ENCODE data around the gene SIGMAR1. TPM values are rescaled to one million over a fixed set of nuclear protein-coding genes. Genes with fewer than 3 reads are reported as not detected.

The SIGMAR1 gene
- total RNA-seq, 1 donor from 2014 or later: 103 TPM

DNA sequence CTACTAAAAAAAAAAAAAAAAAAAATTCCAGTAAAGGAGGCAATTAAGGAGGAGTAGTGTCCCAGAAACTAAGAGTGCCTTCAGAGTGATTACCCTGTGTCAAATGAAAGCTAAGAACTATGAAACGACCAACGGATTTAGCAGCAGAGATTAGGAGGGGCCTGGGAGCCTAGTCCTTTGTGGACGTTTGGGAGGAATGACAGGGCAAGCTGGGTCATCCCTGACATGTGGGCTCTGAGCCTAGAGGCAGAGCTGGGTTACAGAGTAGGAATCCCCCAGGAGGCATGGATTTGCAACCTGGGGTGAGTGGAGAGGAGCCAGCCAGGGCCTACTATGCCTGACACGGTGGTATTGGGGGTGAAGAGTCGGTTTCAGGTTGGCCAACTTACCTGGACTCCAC is 4.4 kb downstream of the SIGMAR1 start:
- DNase-seq (ENCODE audit: low read depth): no peak

DNA sequence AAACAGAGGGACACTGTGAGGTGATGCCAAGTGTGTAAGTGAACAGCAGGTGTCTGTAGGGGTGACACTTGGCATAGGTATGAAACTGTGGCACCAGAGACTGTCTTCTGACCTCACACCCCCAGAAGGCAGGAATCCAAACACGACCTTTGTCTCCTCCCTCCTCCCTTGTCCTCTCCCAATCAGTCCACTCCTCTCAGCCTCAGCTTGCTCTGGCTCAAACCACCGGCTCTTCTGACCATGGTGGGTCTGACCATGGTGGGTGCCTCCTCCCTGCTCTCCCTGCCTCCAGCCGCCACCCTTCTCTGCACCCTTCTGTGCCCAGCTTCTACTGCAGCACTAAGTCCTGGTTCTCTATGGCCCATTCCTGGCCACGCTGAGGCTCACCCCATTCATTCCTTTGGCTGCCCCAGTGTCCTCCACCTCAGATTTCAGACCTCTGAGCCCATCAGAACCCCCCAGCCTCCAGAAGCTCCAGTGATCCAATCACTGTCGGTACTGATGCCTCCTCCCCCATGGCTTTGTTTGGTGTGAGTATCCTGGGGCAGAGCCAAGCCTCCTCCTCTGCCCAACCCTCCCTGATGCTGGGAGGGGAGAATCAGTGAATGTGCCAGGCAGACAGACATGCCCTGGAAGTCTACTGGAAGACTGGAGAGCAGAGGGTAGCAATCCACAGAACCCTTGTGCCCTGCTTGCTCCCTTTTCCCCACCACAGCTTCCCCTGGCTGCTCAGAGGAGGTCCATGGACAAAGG is 7.0 kb downstream of the SIGMAR1 start:
- DNase-seq (ENCODE audit: low read depth): no peak

DNA sequence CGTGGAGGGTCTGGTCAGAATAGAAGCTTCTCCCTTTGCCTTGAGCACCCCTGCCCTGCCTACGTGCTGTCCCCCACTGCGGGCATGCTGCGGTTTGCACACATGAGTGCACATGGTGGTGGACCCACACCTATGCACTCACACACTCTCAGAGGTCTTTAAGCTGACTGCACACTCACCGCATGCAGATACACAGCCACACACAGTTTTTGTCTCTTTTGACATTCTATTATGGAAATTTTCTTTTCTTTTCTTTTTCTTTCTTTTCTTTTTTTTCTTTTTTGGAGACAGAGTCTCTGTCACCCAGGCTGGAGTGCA is 8.1 kb downstream of the SIGMAR1 start:
- no peak for DNase-seq (ENCODE audit: low read depth)

DNA sequence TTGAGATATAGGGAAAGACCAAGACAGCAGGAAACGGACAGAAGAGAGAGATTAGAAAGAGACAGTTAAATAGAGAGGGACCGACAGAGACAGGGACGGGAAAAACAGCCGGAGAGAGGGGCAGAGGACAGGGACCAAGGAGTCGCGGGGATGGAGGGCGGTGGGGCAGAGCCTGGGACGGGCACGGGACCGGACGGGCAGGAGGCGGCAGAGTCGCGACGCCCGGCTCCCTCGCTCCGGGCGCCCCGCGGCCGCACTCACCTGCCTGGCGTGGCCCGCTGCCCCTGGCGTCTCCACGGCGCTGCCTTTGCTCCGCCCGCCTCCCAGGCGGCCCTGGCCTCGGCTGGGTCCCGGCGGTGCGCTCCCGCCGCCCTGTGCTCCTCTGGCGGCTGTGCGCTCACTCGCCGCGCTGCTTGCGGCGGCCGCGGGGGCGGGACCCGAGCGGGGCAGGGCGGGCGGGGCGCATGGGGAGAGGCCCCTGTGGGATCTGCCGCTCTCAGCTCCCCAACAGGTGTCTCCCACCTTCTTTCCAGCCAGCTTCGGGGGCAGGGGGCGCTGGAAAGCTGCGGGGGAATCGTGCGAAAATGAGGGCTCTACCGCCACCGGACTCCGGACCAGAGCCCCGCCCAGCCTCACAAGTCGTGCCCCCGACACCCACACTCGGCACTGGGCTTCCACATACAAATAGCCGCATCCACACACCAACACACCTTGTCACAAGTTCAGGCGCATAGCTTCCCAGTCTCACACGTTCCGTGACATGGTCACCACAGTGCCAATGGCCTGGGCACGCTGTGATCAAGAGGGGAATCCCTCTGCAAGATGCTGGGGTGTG is 8.7 kb downstream of the SIGMAR1 start, which contains the start of gene ARID3C:
Gene ARID3C, minus strand, starts transcription at position 411 of the 835 bp plus-strand sequence. CDS start 1,052 bp downstream, outside the sequence.
- no peak for DNase-seq (ENCODE audit: low read depth)

DNA sequence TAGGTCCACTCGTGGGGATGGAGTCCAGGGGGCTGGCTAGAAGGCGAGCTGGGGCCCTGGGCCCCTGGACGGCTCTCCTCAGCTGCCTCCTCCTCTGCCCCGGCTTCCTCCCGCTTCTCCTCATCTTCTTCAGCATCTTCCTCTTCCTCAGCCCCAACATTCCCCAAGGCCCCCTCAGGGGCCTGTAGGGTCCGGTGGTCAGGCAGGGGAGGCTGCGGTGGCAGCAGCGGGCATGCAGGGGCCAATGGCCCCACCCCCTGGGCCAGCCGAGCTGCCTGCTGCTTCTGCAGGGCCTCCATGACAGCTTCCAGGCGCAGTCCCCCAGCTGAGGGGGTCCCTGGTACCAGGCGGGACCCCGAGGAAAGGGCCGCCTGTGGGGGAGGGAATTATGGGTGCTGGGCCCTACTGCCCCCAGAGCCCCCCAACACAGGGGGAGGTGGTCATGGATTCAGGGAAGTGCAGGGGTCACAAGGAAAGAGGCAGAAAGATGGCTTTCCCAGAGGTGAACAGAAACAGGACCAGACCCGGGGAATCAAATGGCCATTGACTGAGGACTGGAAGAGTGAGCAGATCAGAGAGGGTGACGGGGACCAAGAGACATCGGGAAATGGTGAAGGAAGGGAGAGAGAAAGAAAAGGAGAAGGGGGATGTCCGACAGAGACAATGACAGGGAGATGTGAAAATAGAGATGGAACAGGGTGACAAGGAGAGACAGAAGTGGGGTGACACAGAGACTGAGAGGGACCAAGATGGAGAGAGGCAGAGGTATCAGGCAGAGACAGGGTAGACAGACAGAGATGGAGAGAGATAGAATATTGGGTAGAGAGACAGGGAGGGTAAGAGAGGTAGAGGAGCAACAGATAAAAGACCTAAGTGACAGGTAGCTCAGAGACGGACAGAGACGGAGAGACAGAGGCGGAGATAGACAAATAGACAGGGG is 9.6 kb downstream of the SIGMAR1 start:
- DNase-seq (ENCODE audit: low read depth): no peak

DNA sequence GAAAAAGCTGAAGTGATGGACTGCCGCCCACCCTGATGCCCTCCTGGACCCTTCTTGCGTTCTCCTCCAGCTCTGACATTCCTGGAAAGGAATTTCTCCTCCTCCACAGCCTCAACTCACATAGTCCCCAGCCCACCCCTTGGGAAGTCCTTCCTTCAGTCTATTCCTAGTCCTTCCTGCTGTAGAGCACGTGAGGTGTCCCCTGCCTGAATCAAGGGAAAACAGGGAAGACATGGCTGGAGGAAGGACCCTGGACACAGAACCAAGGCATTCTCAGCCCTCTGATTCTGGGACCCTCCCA is 12.5 kb downstream of the SIGMAR1 start:
- no peak for DNase-seq (ENCODE audit: low read depth)

DNA sequence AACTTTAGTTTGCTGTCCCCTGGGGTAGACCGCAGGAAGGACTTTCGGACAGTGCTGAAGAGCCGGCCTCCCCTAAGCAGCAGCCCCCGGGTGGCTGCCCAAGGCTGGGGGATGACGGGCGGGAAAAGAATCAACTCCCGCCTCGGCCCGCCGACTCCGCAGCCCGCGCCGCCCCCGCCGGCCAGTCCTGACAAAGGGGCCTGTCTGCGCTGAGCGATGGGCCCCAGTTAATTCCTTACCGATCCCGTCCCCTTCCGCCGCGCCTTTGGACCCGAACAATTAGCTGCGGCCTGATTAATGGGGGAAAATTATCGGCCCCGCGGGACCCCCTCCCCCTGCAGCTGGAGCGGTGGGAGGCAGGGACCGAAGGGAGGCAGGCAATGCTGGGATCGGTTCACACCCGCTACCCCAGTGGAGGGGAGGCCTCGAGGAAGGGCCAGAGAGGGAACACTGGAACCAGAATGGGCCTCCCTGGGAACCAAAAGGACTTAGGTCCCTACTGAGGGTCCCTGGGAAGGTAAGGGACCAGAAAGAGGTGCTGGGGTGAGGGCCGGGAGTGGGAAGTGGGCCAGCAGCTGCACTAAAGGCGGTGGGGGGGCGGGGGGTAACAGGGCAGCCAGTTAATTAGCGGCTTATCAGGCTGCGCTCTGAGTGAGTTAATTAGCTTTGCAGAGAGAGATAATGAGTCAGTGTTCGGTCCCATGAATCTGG is 13.0 kb downstream of the SIGMAR1 start:
- DNase-seq (ENCODE audit: low read depth): no peak

DNA sequence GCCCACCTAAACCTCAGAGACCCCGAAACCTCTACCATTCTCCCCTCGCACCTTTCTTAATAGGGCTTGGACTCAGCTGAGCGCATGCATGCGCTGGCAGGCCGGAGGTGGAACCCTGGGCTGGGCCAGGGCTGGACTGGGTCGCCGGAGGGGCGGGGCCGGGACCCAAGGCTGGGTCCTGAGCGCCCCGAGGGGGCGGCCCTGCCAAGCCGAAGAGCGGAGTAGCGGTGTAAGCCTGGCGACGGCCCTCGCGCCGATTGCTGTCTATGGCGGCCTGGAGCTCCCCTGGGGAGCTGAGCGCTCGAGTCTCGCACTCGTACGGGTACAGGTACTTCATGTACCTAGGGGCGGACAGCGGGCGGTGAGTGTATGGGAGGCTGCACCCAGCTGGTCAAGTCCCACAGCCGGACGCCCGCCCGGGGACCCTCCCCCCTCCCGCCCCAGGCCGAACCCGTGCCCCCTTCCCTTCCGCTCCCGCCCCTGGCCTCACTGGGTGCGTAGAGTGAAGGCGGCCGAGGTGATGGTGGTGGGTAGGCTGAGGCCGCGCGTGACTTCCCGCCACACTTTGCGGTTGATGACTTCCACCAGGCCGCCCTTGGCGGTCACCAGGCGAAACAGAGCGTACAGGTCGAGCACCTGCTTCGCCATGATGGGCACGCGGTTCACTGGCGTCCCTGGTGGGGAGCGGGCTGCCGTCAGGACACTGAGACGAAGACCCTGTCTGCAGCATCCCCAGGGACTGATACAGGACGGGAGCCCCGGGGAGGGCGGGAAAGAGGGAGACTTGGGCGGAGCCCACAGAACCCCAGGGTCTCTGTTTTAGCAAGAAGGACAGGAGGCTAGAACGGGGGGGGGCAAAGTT is 14.0 kb downstream of the SIGMAR1 start:
- DNase-seq (ENCODE audit: low read depth): no peak

DNA sequence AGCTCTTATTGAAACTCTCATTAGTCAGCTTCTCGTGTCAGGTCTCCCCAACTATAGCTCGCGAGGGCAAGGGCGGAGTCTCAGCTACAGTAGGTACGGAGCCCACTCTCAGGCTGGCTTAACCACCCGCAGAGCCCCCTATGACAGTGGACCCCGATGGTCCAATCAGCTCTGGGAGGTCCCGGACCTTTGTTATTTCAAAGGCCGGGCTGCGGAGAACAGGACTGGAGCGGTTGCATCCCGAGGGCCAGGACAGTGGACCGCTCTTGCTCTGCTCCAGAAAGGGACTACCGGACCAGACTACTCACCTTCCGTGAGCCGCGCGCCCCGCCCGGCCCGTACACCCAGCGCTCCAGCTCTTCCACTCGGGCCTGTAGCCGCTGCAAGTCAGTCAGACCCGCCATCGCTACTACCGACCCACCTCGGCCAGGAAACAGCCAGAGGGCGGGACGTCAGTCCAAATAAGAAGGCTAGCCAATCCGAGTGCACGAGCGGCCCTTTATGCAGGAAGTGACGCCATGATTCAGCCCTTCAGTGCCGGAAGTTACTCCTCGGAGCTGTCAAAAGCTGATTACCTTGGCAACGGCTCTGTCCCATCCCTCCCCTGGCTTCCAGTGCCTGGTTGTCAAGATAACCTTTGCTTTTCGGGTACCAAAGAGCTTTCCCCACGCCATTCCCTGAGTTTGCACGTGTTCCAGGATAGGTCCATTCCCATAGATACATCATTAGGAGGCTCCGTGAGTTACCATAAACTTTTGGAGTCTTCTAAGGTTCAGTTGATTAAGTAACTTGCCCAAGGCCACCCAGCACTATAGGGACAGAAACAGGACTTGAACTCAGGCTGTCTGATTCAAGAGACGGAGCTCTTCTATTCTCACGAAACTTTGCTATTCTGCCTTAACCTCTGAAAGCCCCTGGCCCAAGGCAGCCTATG is 17.3 kb downstream of the SIGMAR1 start, which contains the start of gene DCTN3:
Gene DCTN3, minus strand, starts transcription at position 435 of the 934 bp plus-strand sequence. Its CDS starts 31 bp downstream, at position 404.
- DNase-seq (ENCODE audit: low read depth): peak; percentile 95

DNA sequence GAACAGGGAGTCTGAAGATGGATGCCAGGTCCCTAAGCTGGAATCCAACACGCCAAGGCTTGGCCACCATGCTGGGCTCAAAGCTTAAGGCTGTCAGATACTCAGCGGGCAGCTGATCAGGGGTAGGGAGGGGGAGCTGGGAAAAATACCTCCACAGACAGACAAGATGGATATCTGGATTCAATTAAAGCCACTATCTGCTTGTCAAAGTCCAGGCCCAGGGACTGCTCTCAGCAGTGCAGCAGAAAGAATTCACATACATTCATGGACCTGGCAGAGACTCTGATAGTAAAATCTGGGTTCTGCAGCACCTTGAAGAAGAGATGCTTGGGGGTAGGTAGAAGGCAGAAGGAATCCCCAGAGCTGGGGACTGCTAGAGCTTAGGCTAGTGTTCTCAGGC is 22.5 kb downstream of the SIGMAR1 start:
- DNase-seq (ENCODE audit: low read depth): no peak

DNA sequence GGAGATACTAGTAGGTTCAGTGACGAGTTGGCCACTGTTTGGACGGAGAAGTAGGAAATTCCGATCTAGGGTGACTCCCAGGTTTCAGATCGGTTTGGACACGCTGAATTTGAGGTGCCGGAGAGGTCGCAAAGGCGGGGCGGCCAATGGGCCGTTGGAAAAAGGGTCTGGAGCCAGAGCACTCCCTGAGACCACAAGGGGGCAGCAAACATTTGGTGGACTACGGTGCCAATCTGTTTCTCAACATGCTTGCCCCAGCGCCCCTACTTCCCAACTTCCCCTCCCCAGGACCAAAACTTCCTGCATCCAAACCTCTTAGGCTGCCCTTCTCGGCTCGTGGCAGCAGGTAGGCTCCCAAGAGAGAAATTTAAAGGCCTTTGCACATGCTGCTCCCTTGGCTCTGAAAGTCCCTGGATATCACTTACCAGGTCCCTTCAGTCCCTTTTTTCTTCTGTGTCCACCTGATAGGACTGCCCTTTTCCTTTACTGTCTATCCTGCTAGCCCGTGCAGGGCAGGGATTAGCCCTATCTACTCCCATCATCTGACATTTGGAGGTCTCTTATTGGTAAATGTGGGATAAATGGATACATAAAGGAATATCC is 24.7 kb downstream of the SIGMAR1 start:
- DNase-seq (ENCODE audit: low read depth): peak; percentile 90

DNA sequence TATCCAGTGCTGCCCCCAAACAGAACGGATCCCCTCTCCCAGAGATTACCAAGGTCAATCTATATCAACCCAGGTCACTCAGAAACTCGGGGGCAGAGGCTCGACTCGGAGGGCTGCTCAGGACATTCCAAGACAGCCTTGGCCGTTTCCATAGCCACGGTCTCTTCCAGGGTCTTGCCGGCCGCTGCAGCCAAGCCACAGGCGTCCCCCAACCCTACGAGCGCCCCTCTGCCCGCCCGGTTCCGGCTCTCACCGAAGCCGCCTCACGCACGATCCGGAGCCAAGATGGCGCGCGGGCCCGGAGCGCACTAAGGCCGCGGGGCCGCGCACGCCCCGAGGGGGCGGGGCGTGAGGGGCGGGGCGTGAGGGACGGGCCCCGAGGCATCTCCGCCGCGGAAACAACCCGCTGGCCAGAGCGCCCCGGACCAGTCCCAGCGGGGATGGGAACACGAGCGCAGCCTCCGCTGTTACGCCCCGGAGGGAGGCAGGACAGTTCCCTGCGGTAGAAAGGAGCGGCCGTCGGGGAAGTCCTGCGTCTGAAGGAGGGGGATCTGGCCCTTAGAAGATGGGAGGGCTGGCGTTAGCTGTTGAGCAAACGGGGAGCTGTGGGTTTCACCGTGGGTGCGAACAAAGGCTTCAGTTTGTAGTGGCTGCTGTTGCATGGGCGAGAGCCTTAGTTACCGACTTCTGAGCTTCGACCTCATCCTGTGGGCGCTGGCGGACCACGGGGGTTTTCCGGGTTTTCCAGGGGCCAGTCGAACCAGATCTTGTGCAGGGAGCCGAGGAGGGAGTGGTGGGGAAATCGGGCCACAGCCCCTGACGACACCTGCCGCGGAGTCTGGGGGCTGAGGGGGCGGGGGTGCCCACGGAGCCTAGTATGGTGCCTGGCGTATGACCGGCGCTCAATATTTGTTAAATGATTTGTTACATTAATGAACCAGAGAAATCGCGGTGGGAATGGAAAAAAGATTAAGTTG is 25.5 kb downstream of the SIGMAR1 start, which contains the start of gene RPP25L:
Gene RPP25L, minus strand, starts transcription at position 287 of the 977 bp plus-strand sequence. CDS start 801 bp downstream, outside the sequence.
- DNase-seq (ENCODE audit: low read depth): peak; percentile 92

DNA sequence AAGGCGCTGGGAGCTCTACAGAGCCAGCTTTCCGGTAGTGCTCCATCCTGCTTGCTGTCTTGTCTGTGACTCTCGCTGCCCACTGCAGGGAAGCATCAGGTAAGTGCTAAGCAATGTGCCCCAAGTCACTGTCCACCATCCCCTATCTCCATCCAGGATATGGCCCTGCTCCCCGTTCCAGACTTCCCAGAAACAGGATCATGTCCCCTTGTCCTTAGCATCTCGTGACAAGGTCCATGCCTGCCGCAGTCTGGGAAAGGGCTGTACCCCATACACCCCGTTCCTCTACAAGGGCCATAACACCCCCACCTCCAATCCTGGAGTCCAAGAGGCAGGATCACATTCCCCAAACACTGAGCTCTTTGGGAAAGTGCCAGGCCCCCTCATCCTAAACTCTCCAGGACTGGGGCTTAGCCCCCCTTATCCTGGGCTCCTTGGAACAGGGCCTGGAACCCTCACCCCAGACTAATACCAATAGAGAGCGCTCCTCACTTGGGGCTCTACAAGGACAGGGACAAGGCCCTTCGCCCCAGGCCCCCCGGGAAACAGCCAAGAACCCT is 26.3 kb downstream of the SIGMAR1 start:
- DNase-seq (ENCODE audit: low read depth): no peak

DNA sequence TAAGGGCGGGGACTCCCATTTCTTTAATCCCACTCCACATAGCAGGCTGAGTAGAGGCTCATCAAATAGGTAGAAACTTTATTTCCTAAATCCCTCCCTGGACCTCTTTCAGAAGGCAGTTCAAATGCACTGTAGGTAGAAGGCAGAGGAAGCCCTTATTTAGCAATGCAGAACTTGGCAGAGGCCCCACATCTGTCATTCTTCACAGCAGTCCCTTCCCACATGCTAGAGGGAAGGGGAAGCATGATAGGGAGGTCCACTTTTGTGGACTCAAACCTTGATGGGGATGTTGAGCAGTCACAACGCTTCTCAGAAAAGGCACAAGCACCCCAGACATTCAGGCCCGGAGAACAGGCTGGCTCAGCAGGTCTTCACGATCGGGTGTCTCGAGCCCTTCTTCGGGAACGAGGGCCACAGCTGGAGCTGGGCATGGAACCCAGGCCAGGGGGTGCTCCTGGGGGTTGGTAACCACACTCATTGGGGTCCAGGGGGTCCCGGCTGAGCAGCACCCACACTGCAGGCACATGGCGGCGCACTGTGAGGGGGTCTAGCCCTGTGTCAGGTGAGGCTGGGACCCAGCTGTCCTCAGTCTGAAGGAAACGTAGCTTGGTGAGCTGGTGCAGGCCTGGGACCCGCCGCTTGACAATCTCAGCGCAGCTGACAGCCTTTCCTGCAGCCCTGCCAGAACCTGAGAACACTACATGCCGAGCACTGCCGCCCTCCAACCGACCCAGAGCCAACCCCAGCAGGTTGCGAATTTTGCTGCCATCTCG is 27.0 kb downstream of the SIGMAR1 start:
- no peak for DNase-seq (ENCODE audit: low read depth)

DNA sequence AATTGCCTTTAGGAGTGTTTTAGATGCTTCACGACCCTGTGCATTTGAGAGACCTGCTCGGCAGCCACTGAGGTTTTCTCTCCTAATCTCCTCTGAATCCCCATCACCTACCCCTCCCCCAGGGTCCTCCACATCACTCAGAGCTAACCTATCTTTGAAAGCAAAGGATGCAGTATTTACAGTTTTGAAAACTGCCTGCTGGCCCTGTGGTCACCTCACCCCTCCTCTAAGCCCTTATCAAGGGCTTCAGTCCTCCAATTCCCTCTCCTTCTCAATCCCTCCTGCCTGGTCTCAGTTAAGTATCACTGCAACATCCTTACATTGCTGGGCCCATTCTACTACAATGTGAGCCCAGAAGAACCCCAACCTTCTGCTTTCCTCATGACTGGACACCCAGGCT is 30.3 kb downstream of the SIGMAR1 start:
- no peak for DNase-seq (ENCODE audit: low read depth)

DNA sequence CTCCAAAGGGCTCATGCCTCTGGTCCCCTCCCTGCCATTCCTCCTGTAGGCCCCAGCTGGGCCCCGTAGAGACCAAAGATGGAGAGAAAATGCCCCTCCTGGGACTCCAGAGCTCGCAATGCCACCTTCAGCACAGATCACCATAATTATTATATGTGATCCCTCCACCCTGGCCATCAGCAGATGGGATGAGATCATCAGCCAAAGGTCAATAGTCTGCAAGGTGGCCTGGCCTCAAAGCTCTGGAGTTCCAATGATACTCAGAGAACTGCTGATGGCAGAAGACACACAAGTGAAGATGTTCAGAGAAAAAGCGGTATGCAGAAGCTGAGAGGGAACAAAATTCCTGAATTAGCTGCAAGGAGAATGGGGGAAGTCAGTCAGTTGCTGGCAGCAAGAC is 30.7 kb downstream of the SIGMAR1 start:
- DNase-seq (ENCODE audit: low read depth): no peak

All from myocyte (in vitro differentiated cells).